ENCODE data around the gene EFS. TPM values are rescaled to one million over a fixed set of nuclear protein-coding genes. Genes with fewer than 3 reads are reported as not detected.

Gene EFS
- total RNA-seq, result not detected

- H3K4me3 Mint-ChIP-seq, result no peak within 1 kb of the TSS
- H3K9me3 Mint-ChIP-seq, result no peaks in the 10 kb centered on the region
- ChIA-PET CTCF (no interaction called here), POLR2A (no interaction called here)
- no peaks in the 10 kb centered on the region for H3K36me3 Mint-ChIP-seq (ENCODE audit: low read depth)
- H3K27me3 Mint-ChIP-seq, result peaks cover 40% of the 10 kb centered on the region
- DNase-seq, result no peak
- peaks cover 2% of the 10 kb centered on the region for H3K4me1 Mint-ChIP-seq
- H3K27ac Mint-ChIP-seq, result no peak within 1 kb of the TSS
Measured at GRCh38 chr14:23365036-23365731, at the start of gene EFS. EFS (minus strand) TSS chr14:23365172; CDS start chr14:23365025, 147 bp downstream.

- no peak for DNase-seq
- Mint-ChIP-seq H3K27ac (no peak overlapping the region), H3K9me3 (no peaks in the 10 kb centered on the region), H3K36me3 (ENCODE audit: low read depth) (no peaks in the 10 kb centered on the region), H3K4me1 (no peaks in the 10 kb centered on the region), H3K4me3 (no peak overlapping the region), H3K27me3 (no peaks in the 10 kb centered on the region)
- CTCF ChIA-PET, result interaction anchor here (0.6 kb wide), 1 partner anchor 135 kb away, joined by 3 read pairs; no protein-coding TSS in a partner anchor
- POLR2A ChIA-PET, result no interaction called here
Measured at GRCh38 chr14:23414254-23414653, 49.3 kb upstream of the EFS start.

GRCh38 chr14:23413681-23414080 is 48.7 kb upstream of the EFS start:
- no peak for DNase-seq
- no peak overlapping the region for H3K27ac Mint-ChIP-seq
- no peaks in the 10 kb centered on the region for H3K36me3 Mint-ChIP-seq (ENCODE audit: low read depth)
- CTCF ChIA-PET, result interaction anchor here (1.6 kb wide), 1 partner anchor 10 kb away, joined by 6 read pairs; no protein-coding TSS in a partner anchor
- no peaks in the 10 kb centered on the region for H3K27me3 Mint-ChIP-seq
- H3K4me3 Mint-ChIP-seq, result no peak overlapping the region
- H3K9me3 Mint-ChIP-seq, result no peaks in the 10 kb centered on the region
- POLR2A ChIA-PET, result no interaction called here
- no peaks in the 10 kb centered on the region for H3K4me1 Mint-ChIP-seq

- POLR2A ChIA-PET, result no interaction called here
- Mint-ChIP-seq H3K4me3 (no peak overlapping the region), H3K9me3 (no peaks in the 10 kb centered on the region), H3K36me3 (ENCODE audit: low read depth) (no peaks in the 10 kb centered on the region), H3K27me3 (no peaks in the 10 kb centered on the region), H3K27ac (no peak overlapping the region), H3K4me1 (no peaks in the 10 kb centered on the region)
- CTCF ChIA-PET, result interaction anchor here (1.6 kb wide), 1 partner anchor 12 kb away, joined by 6 read pairs; no protein-coding TSS in a partner anchor
- DNase-seq, result no peak
Measured at GRCh38 chr14:23411563-23412525, 46.9 kb upstream of the EFS start.

- no peaks in the 10 kb centered on the region for H3K4me1 Mint-ChIP-seq
- no peaks in the 10 kb centered on the region for H3K9me3 Mint-ChIP-seq
- POLR2A ChIA-PET, result no interaction called here
- H3K27ac Mint-ChIP-seq, result no peak overlapping the region
- no peaks in the 10 kb centered on the region for H3K36me3 Mint-ChIP-seq (ENCODE audit: low read depth)
- CTCF ChIA-PET, result interaction anchor here (0.7 to 1.3 kb wide), 3 partner anchors 13 to 196 kb away, joined by 3 to 5 read pairs (median 3); no protein-coding TSS in a partner anchor
- no peak overlapping the region for H3K4me3 Mint-ChIP-seq
- H3K27me3 Mint-ChIP-seq, result no peaks in the 10 kb centered on the region
- DNase-seq, result no peak
Measured at GRCh38 chr14:23409966-23410635, 45.1 kb upstream of the EFS start.

- H3K4me3 Mint-ChIP-seq, result no peak overlapping the region
Measured at GRCh38 chr14:23409475-23409874, 44.5 kb upstream of the EFS start.

GRCh38 chr14:23408307-23408630 is 43.3 kb upstream of the EFS start:
- ChIA-PET POLR2A (no interaction called here), CTCF (no interaction called here)
- Mint-ChIP-seq H3K36me3 (ENCODE audit: low read depth) (no peaks in the 10 kb centered on the region), H3K4me1 (no peaks in the 10 kb centered on the region), H3K27ac (no peak overlapping the region), H3K9me3 (no peaks in the 10 kb centered on the region), H3K27me3 (no peaks in the 10 kb centered on the region), H3K4me3 (no peak overlapping the region)
- DNase-seq, result no peak

More at GRCh38 chr14:23409475-23409874, 44.5 kb upstream of the EFS start:
- no peak for DNase-seq
- H3K27ac Mint-ChIP-seq, result no peak overlapping the region
- ChIA-PET POLR2A (no interaction called here), CTCF (interaction anchor here (0.7 to 1.3 kb wide), 2 partner anchors 14 to 195 kb away, joined by 3 to 5 read pairs; no protein-coding TSS in a partner anchor)
- no peaks in the 10 kb centered on the region for H3K9me3 Mint-ChIP-seq
- no peaks in the 10 kb centered on the region for H3K36me3 Mint-ChIP-seq (ENCODE audit: low read depth)
- H3K4me1 Mint-ChIP-seq, result no peaks in the 10 kb centered on the region
- no peaks in the 10 kb centered on the region for H3K27me3 Mint-ChIP-seq

- Mint-ChIP-seq H3K9me3 (no peaks in the 10 kb centered on the region), H3K27ac (no peak within 1 kb of the TSS), H3K36me3 (ENCODE audit: low read depth) (no peaks in the 10 kb centered on the region), H3K4me3 (no peak within 1 kb of the TSS), H3K4me1 (no peaks in the 10 kb centered on the region), H3K27me3 (no peaks in the 10 kb centered on the region)
- DNase-seq, result no peak
- ChIA-PET POLR2A (no interaction called here), CTCF (no interaction called here)
Measured at GRCh38 chr14:23407516-23408306, 42.7 kb upstream of the EFS start, which contains the start of gene MYH6. MYH6 (minus strand) TSS chr14:23408273; CDS start chr14:23407223, 1,050 bp downstream.

GRCh38 chr14:23406725-23407355 is 41.9 kb upstream of the EFS start:
- no peaks in the 10 kb centered on the region for H3K36me3 Mint-ChIP-seq (ENCODE audit: low read depth)
- DNase-seq, result no peak
- H3K27ac Mint-ChIP-seq, result no peak overlapping the region
- no peak overlapping the region for H3K4me3 Mint-ChIP-seq
- no peaks in the 10 kb centered on the region for H3K4me1 Mint-ChIP-seq
- H3K27me3 Mint-ChIP-seq, result no peaks in the 10 kb centered on the region
- no peaks in the 10 kb centered on the region for H3K9me3 Mint-ChIP-seq
- POLR2A ChIA-PET, result no interaction called here
- CTCF ChIA-PET, result no interaction called here

- no peaks in the 10 kb centered on the region for H3K9me3 Mint-ChIP-seq
- H3K27me3 Mint-ChIP-seq, result no peaks in the 10 kb centered on the region
- no peaks in the 10 kb centered on the region for H3K36me3 Mint-ChIP-seq (ENCODE audit: low read depth)
- no peak overlapping the region for H3K27ac Mint-ChIP-seq
- no peak for DNase-seq
- CTCF ChIA-PET, result no interaction called here
- H3K4me1 Mint-ChIP-seq, result no peaks in the 10 kb centered on the region
- POLR2A ChIA-PET, result no interaction called here
- H3K4me3 Mint-ChIP-seq, result no peak overlapping the region
Measured at GRCh38 chr14:23406244-23406643, 41.3 kb upstream of the EFS start.

- POLR2A ChIA-PET, result no interaction called here
- Mint-ChIP-seq H3K27ac (no peak overlapping the region), H3K36me3 (ENCODE audit: low read depth) (no peaks in the 10 kb centered on the region), H3K4me1 (no peaks in the 10 kb centered on the region), H3K9me3 (no peaks in the 10 kb centered on the region), H3K27me3 (no peaks in the 10 kb centered on the region), H3K4me3 (no peak overlapping the region)
- CTCF ChIA-PET, result no interaction called here
- no peak for DNase-seq
Measured at GRCh38 chr14:23405516-23406025, 40.6 kb upstream of the EFS start.

GRCh38 chr14:23405096-23405495 is 40.1 kb upstream of the EFS start:
- POLR2A ChIA-PET, result no interaction called here
- Mint-ChIP-seq H3K27ac (no peak overlapping the region), H3K9me3 (no peaks in the 10 kb centered on the region), H3K4me3 (no peak overlapping the region), H3K36me3 (ENCODE audit: low read depth) (no peaks in the 10 kb centered on the region), H3K27me3 (no peaks in the 10 kb centered on the region), H3K4me1 (no peaks in the 10 kb centered on the region)
- CTCF ChIA-PET, result no interaction called here
- no peak for DNase-seq
